Measurements from ENCODE around the gene SCP2. TPM values are rescaled to one million over a fixed set of nuclear protein-coding genes. Genes with fewer than 3 reads are reported as not detected.
A peak's percentile ranks its signal among the peaks of the same experiment; 100 is the strongest.

Gene SCP2
- total RNA-seq, 2 experiments from 2014 or later: 63.9 to 75.5 TPM

DNA sequence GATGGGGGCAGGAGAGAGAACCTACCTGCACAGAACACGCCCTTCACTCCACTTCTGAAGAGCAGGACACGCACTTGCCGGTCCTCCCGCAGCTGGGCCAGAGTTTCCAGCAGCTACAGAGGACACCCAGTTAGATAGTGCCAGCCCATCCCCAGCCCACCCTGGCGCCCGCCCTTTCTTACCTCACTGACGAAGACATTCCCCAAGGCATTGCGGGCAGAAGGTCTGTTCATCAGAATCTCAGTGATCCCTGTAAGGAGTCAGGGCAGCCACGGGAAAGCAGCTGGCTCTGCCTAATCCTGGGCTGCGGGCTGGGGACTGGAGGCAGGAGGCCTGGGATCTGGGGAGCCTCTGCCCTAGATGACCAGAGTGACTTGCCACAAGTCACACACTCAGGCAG, 15.5 kb upstream of the SCP2 start:
- Histone ChIP-seq H3K27ac (ENCODE audit: low read depth, low read length, poor library complexity, severe bottlenecking) (no peak overlapping the region), H3K9me3 (ENCODE audit: low read length) (no peaks in the 10 kb centered on the region), H3K4me1 (ENCODE audit: insufficient read depth, low read length, poor library complexity, severe bottlenecking) (no peaks in the 10 kb centered on the region), H2AFZ (ENCODE audit: low read length) (no peak overlapping the region), H4K20me1 (ENCODE audit: insufficient read depth, low read length) (no peaks in the 10 kb centered on the region), H3K9me2 (ENCODE audit: insufficient read depth, low read length) (no peaks in the 10 kb centered on the region), H3K79me2 (ENCODE audit: insufficient read depth, low read depth, low read length) (no peaks in the 10 kb centered on the region), H3K4me2 (ENCODE audit: low read length) (no peak overlapping the region), H3K4me3 (ENCODE audit: low read depth, low read length, poor library complexity, severe bottlenecking) (no peak overlapping the region), H3K36me3 (ENCODE audit: insufficient read depth, low read length) (no peaks in the 10 kb centered on the region)
- TF ChIP-seq CTCF (conservative IDR thresholded peaks at IDR 0.05; ENCODE audit: low read length): no peak
- no peak for TF ChIP-seq EZH2phosphoT487 (IDR thresholded peaks at IDR 0.05; ENCODE audit: borderline replicate concordance, low read depth, low read length)
- no TSS peak for BruUV-seq (replicated peaks)
- no peak for DNase-seq (ENCODE audit: low spot score)
- ChIA-PET POLR2A (interaction anchor here (0.5 to 0.6 kb wide), 2 partner anchors 544 to 1980 kb away, joined by 4 to 5 read pairs; no protein-coding TSS in a partner anchor), CTCF (ENCODE audit: unreplicated experiment) (no interaction called here)
- intact Hi-C loops (cut with micrococcal nuclease; ENCODE audit: unreplicated experiment): no loop called here

GRCh38 chr1:52913014-52913413, 14.1 kb upstream of the SCP2 start:
- H3K27ac ChIP-seq (ENCODE audit: low read depth, low read length, poor library complexity, severe bottlenecking): no peak overlapping the region
- no peaks in the 10 kb centered on the region for H3K79me2 ChIP-seq (ENCODE audit: insufficient read depth, low read depth, low read length)
- intact Hi-C loops (cut with micrococcal nuclease; ENCODE audit: unreplicated experiment): no loop called here
- no peak for TF ChIP-seq EZH2phosphoT487 (IDR thresholded peaks at IDR 0.05; ENCODE audit: borderline replicate concordance, low read depth, low read length)
- no peak for TF ChIP-seq CTCF (conservative IDR thresholded peaks at IDR 0.05; ENCODE audit: low read length)
- no peaks in the 10 kb centered on the region for H3K9me2 ChIP-seq (ENCODE audit: insufficient read depth, low read length)
- H3K4me1 ChIP-seq (ENCODE audit: insufficient read depth, low read length, poor library complexity, severe bottlenecking): no peaks in the 10 kb centered on the region
- ChIA-PET POLR2A (no interaction called here), CTCF (ENCODE audit: unreplicated experiment) (no interaction called here)
- no peaks in the 10 kb centered on the region for H4K20me1 ChIP-seq (ENCODE audit: insufficient read depth, low read length)
- H3K9me3 ChIP-seq (ENCODE audit: low read length): no peaks in the 10 kb centered on the region
- H3K4me2 ChIP-seq (ENCODE audit: low read length): no peak overlapping the region
- H3K4me3 ChIP-seq (ENCODE audit: low read depth, low read length, poor library complexity, severe bottlenecking): no peak overlapping the region
- H3K36me3 ChIP-seq (ENCODE audit: insufficient read depth, low read length): no peaks in the 10 kb centered on the region
- no peak overlapping the region for H2AFZ ChIP-seq (ENCODE audit: low read length)
- no TSS peak for BruUV-seq (replicated peaks)
- DNase-seq (ENCODE audit: low spot score): no peak

DNA sequence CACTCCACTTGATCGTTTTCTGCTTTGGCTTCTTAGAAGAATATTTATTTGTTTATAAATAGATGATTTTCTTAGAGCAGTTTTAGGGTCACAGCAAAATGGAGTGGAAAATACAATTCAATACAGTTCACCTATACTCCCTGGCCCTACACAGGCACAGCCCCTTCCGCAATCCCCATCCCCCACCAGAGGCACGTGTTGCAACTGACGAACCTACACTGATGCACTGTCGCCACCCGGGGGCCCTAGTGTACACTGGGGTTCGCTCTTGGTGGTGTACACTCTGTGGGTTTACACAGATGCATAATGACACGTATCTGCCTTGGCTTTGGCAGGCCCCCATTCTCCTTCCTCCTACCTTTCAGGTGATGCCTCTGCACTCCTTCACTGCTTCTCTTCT, 13.5 kb upstream of the SCP2 start:
- Histone ChIP-seq H3K9me2 (ENCODE audit: insufficient read depth, low read length) (no peaks in the 10 kb centered on the region), H3K79me2 (ENCODE audit: insufficient read depth, low read depth, low read length) (no peaks in the 10 kb centered on the region), H2AFZ (ENCODE audit: low read length) (no peak overlapping the region), H4K20me1 (ENCODE audit: insufficient read depth, low read length) (no peaks in the 10 kb centered on the region), H3K4me2 (ENCODE audit: low read length) (no peak overlapping the region), H3K36me3 (ENCODE audit: insufficient read depth, low read length) (no peaks in the 10 kb centered on the region), H3K27ac (ENCODE audit: low read depth, low read length, poor library complexity, severe bottlenecking) (no peak overlapping the region), H3K9me3 (ENCODE audit: low read length) (no peaks in the 10 kb centered on the region), H3K4me1 (ENCODE audit: insufficient read depth, low read length, poor library complexity, severe bottlenecking) (no peaks in the 10 kb centered on the region), H3K4me3 (ENCODE audit: low read depth, low read length, poor library complexity, severe bottlenecking) (no peak overlapping the region)
- intact Hi-C loops (cut with micrococcal nuclease; ENCODE audit: unreplicated experiment): no loop called here
- peak; percentile 25 for DNase-seq (ENCODE audit: low spot score)
- CTCF ChIA-PET (ENCODE audit: unreplicated experiment): no interaction called here
- TF ChIP-seq EZH2phosphoT487 (IDR thresholded peaks at IDR 0.05; ENCODE audit: borderline replicate concordance, low read depth, low read length): no peak
- peak; percentile 48; the same call in 1 of the 2 replicates for TF ChIP-seq CTCF (conservative IDR thresholded peaks at IDR 0.05; ENCODE audit: low read length)
- POLR2A ChIA-PET: no interaction called here
- no TSS peak for BruUV-seq (replicated peaks)

Data from OCI-LY7 (cell line).